M059J (cell line): ENCODE data around the gene ZNF638. TPM values are rescaled to one million over a fixed set of nuclear protein-coding genes. Genes with fewer than 3 reads are reported as not detected.
"Not testable (repeated sequence)": the region's sequence is repeated elsewhere in the genome, so short reads cannot be mapped to it uniquely, and the experiment has no call there.

Experiments
- DNase-seq: peaks from one replicate; pipeline ENCODE4 v3.0.0-alpha.2; 2012; ENCODE audit warnings: low read depth
- total RNA-seq: library from RNA; depleted of rRNA; stranded (reverse); fragments of >200 nt; shearing (Covaris generic); gene quantifications from 2 replicates; pipeline ENCODE4 v1.2.3, GENCODE V29; 2014

Gene ZNF638
- total RNA-seq, 1 experiment from 2014 or later: 44.7 TPM

DNA sequence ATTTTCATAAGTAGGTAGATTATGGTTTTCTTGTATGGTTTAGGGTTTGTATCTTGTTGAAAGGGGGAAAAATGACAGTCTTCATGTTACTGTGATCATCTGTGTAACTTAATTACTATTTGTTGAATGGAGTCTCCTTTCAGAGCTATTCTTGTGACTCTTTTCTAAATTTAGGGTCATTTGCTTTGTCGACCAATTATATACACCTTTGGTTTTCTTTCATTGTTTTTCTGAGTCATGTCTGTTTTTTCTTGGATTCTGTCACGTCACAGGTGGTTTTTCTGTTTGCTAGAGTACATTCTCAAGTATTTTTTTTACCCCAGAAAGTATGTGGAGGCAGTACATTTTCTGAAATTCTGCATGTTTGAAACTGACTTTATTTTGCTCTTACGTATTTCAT lies 78.0 kb downstream of the ZNF638 start:
- no peak for DNase-seq

DNA sequence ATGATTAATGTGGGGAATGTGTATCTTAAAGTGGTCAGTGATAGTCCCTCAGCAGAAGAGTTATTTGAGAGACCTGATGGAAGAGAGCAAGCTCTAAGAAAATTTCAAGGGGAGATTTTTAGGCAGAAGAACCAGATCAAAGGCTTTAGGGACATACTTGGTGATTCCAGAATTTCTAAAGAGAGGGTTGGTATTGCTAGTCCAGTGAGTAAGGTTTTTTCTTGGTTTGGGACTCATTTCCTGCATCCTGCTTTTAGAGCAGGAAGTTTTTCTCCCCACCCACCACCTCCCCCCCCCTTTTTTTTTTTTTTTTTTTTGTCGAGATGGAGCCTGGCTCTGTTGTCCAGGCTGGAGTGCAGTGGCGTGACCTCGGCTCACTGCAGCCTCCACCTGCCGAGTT lies 79.1 kb downstream of the ZNF638 start:
- DNase-seq: no peak

DNA sequence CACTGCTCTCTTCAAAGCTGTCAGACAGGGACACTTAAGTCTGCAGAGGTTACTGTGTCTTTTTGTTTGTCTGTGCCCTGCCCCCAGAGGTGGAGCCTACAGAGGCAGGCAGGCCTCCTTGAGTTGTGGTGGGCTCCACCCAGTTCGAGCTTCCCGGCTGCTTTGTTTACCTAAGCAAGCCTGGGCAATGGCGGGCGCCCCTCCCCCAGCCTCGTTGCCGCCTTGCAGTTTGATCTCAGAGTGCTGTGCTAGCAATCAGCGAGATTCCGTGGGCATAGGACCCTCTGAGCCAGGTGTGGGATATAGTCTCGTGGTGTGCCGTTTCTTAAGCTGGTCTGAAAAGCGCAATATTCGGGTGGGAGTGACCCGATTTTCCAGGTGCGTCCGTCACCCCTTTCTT lies 85.3 kb downstream of the ZNF638 start:
- not testable (repeated sequence) for DNase-seq

DNA sequence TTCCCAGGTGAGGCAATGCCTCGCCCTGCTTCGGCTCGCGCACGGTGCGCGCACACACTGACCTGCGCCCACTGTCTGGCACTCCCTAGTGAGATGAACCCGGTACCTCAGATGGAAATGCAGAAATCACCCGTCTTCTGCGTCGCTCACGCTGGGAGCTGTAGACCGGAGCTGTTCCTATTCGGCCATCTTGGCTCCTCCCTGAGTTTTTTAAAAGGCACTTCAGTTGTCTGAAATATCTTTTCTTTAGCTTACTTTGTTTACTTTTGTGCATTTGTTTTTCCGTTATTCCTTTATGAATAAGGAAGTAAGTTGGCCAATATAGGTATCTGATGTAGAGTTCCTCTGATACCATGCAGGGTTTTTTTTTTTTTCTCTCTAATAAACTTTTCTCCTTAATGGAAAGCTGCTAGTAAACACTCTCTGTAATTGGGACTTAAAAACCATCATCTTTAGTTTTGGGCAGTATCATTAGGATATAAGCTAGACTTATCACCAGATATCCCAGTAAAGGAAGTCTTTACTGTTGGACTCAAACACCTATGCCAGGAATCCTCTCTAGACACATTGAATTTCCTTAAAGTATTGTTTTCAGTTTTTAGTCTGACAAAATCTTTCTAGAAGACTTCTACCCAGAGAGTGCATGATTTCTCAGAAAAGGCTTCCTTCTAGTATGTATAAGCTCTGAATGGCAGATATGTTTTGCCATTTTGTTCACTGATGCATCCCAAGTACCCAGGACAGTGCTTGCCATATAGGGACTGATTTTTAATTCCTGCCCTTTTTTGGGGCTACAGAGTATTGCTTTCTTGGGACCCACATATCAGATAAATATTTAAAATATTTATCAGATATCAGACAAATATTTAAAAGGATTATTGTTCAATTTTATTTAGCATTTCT lies 86.0 kb downstream of the ZNF638 start:
- DNase-seq: no peak

DNA sequence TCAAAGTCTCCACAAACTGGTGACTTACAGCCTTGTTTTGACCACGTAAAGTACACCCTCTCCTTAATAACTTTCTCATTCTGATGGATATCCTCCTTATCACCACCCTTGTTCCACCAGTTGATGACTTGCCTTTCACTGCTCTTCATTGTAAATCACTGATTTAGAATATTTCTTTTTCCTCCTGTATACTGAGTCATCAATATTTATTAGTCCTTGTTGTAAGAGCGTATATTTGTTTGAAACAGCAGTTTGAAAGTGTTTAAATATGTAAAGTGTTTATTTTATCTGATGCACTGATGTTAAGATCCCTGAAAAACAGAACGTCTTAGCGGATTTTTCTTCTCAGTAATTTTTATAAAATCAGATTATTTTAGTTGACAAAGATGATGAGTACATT lies 87.6 kb downstream of the ZNF638 start:
- DNase-seq: no peak

DNA sequence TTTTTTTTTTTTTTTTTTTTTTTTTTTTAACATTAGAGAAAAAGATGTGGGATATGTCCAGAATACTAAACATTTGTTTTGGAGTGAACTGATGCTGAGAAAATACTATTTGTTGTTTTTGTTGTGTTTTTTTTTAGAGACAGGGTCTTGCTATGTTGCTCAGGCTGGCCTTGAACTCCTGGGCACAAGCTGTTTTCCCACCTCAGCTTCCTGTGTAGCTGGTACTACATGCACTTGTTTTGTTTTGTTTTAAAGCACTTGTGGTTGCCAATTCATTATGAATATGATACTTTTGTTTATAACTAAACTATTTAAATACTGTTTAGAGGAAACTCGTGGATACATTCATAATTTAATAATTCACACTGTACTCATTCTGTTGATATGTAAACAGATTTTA lies 88.4 kb downstream of the ZNF638 start:
- no peak for DNase-seq

DNA sequence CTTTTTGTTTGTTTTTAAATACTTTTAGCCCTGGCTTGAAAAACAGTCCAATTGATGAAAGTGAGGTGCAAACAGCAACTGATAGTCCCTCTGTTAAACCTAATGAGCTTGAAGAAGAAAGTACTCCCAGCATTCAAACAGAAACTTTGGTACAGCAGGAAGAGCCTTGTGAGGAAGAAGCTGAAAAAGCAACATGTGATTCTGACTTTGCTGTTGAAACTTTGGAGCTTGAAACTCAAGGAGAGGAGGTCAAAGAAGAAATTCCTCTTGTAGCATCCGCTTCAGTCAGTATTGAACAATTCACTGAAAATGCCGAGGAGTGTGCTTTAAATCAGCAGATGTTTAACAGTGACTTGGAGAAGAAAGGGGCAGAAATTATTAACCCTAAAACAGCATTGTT lies 91.2 kb downstream of the ZNF638 start:
- DNase-seq: no peak

DNA sequence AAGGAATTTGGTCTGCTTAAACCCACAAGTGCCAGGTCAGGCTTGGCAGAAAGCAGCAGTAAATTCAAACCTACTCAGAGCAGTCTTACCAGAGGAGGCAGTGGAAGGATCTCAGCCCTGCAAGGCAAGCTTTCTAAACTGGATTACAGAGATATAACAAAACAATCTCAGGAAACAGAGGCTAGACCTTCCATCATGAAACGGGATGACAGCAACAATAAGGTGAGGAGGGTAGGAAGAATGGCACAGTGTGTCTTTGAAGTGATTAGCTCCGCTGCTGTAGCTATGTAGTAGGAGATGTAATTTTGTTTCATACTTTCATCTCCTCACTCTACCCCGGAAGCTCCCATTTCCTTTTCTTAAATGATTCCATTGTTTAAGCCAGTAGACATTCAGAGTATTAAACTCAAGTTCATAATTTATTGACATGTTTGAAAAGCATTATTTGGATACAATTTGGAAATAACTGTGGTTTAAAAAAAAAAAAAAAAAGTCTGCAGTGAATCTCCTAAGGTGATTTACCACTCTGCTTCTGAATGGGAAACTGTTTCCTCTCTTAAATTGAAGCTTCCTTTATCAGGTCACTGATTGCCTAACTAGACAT lies 92.3 kb downstream of the ZNF638 start:
- DNase-seq: no peak

DNA sequence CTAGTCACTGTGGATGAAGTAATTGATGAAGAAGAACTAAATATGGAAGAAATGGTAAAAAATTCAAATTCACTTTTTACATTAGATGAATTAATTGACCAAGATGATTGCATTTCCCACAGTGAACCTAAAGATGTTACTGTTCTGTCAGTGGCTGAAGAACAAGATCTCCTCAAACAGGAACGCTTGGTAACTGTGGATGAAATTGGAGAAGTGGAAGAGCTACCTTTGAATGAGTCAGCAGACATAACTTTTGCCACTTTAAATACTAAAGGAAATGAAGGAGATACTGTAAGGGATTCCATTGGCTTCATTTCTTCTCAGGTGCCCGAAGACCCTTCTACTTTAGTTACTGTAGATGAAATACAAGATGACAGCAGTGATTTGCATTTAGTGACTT lies 95.1 kb downstream of the ZNF638 start:
- DNase-seq: no peak

DNA sequence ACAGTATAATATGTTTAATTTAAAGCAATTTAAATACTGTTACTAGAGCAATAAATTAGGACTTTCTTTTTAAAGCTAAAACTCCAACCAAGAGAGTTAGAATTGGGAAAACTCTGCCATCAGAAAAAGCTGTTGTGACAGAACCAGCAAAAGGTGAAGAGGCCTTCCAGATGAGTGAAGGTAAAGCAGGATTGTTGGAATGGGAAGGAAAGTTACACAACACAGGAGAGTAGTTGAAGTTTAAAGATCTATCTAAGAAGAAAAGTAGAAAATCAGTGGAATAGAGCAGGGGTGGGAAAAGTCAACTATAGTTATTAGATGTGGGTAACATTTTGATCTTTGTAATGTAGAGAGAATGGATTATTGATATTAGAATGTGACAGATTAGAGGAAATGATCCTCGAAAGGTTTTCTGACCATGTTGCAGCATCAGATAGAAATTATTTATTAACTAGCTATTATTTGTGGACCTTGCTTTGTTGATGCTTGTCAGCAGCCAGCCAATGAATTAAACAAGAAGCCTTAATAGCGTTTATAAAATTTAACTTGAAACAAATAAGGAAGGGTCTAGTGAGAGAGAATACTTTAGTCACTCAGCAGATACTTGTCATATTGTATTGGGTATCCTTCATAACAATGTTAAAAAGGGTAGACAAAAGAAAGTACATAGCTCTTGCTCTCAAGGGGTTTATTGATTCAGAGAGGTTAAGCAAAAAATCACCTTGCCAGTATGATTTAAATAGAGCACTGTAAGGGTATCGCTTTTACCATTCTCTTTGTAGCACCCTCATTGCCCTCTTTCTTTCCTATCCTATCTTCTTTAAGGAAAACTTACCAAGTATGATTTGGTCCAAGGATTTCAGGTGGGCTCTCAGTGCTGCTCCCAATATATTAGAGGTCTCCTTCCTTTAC lies 97.1 kb downstream of the ZNF638 start:
- no peak for DNase-seq

DNA sequence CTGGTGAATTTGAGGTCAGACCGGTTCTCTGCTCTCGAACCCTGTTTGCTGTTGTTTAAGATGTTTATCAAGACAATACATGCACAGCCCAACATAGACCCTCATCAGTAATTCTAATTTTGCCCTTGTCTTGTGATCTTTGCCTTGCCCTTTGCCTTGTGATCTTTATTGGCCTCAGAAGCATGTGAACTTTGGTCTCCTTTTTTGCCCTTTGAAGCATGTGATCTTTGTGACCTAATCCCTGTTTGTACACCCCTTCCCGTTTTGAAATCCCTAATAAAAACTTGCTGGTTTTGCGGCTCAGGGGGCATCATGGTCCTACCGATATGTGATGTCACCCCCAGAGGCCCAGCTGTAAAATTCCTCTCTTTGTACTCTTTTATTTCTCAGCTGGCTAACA lies 113.6 kb downstream of the ZNF638 start:
- DNase-seq: not testable (repeated sequence)

DNA sequence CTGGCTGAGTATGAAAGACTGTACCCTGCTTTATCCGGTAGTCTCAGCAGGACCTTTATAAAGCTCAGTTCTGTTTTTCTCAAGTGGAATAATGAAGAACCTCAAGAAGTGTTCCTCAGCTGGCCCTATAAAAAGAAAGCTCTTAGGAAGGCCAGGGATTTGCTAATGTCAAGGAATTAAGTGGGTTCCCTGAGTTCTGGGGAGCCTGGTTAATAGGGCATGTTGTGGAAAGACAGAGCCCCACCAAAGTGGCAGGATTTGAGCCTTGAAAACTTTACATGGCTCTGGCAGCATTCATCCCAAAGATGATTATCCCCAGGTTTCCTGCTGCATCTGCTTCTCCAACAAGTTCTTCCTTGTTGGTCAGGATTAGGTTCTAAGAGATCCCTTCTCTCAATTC lies 114.9 kb downstream of the ZNF638 start:
- DNase-seq: no peak

DNA sequence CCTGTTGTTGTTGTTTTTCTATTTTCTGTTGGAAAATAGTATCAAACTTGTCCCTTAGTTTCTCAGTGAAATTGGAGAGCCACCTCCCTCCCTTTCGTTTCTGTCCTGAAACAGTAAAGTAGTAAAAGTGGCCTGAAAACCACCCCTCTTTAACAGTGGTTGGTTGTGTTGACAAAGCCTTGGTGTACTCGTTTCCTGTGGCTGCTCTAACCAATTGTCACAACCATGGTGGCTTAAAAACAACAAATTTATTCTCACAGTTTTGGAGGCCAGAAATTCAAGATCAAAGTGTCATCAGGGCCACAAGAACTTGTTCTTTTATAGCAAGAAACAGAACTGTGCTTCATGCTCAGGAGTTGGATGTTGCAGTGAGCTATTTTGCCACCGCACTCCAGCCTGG lies 117.8 kb downstream of the ZNF638 start:
- no peak for DNase-seq

DNA sequence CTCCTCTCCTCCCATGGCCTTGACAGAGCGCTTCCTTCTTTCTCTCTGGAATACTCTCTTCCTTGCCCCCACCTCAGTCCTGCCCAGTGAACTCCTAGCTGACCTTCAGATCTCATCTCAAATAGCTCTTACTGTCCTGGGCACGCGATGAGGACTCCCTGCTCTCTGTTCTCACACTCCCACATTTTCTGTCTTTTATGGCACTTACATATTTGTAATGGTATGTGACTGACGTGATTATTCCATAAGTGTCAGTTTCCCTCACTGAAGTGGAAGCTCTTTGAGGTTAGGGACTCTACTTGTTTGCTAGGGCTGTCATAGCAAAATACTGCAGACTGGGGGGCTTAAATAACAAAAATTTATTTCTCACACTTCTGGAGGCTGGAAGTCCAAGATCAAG lies 120.1 kb downstream of the ZNF638 start:
- no peak for DNase-seq

DNA sequence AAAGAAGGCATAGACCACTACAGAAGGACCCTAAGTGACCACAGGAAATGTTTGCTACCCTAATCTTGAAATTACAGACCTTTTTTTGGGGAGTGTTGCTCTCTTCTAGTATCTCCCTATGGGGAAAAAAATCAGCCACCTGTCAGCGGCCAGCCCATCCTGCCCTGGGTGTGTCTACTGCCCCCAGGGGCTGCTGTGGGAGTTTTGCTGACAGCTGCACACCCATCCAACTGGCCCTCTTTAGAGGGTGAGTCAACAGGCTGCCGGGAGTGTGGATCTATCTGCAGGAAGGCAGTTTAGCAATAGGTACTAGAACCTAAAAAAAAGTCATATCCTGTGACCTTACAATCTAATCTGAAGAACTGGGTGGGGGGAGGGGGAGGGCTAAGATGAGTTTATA lies 121.0 kb downstream of the ZNF638 start:
- peak; percentile 67 for DNase-seq

DNA sequence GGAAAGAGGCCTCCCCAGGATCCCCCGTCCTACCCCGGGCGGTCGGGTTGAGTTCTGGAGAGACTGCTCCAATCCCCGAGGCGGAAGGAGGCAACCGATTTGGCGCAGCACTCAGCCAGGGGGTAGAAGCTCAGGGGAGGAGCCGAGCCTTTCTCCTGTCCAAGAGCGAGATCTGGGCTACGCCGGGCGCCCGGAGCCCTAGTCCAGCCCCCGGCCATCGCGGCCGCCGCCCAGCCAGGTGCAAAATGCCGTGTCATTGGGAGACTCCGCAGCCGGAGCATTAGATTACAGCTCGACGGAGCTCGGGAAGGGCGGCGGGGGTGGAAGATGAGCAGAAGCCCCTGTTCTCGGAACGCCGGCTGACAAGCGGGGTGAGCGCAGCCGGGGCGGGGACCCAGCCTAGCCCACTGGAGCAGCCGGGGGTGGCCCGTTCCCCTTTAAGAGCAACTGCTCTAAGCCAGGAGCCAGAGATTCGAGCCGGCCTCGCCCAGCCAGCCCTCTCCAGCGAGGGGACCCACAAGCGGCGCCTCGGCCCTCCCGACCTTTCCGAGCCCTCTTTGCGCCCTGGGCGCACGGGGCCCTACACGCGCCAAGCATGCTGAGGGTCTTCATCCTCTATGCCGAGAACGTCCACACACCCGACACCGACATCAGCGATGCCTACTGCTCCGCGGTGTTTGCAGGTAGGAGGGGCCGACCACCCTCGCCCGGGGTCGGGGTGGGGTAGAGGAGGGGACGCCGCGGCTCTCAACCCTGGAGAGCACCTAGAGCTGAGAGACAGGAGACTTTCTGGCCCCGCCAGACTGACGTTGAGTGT lies 122.0 kb downstream of the ZNF638 start, which contains the start of gene DYSF:
DYSF (plus strand) TSS at position 158 of the 817 bp plus-strand sequence.
- DNase-seq: no peak

DNA sequence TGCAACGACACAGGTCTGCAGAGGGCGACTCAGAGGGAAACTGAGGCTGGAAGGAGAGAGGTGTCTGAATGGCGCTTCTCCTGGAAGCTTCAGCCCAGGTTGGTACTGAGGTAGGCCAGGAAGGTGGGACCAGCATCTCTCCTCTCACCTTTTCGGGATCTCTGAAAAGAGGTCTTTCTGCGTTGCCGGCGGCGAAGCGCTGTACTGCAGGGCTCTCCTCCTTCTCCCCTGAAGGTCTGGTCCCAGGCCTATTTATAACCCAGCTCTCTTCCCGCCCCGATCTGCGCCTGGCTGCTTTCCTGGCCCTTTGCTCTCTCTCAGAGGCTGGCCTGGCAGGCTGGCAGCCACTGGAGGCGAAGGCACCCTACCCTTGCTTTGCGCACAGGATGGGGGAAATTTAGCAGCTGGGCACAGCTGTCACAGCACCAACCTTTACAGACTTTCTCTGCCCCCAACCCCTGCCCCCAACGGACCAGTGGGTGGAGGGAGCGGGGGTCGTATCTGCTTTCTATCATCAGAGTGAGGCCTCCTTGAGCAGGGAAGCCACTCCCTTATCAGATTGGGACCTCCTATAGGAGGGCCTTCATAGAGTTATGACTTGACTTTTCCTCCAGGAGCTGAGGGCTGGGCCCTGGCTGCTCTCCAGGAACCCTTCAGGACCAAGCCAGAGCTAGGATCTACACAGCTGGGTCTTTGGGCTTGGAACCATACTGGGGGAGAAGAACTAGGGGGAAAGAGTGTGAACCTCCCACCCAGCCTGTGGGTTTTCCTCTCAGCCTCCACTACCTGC lies 122.8 kb downstream of the ZNF638 start:
- no peak for DNase-seq

DNA sequence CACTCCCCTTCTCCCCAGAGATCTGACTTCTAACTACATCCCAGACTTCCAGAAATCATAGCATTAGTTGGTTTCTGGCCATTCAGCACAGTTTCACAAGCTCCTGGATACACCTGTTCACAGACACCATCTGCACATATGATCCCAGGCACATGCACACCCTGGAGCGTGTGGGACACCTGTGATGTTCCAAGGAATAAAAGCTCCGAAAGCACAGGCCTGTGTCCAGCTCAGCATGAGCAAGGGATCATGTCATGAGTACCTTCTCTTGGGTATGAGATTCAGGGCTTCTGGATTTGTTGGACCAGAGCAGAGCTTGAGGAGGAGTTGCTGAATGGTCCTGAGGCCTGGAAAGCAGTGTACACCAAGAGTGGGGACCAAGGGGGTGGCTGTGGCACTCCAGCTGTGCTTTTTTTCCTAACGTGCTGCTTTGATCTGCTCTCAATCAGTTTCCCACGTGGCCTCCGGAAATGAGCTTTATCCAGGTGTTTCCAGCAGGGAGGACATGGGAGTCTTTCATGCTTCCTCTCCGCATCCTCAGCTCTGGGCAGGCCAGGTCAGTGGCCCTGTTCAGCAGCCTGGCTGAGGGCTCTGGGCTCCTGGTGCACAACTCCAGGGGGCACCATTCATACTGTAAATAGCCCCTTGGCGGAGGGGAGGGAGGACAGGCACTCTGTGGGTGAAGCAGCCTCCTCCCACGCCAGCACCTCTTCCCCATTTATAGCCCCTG lies 123.6 kb downstream of the ZNF638 start:
- no peak for DNase-seq

DNA sequence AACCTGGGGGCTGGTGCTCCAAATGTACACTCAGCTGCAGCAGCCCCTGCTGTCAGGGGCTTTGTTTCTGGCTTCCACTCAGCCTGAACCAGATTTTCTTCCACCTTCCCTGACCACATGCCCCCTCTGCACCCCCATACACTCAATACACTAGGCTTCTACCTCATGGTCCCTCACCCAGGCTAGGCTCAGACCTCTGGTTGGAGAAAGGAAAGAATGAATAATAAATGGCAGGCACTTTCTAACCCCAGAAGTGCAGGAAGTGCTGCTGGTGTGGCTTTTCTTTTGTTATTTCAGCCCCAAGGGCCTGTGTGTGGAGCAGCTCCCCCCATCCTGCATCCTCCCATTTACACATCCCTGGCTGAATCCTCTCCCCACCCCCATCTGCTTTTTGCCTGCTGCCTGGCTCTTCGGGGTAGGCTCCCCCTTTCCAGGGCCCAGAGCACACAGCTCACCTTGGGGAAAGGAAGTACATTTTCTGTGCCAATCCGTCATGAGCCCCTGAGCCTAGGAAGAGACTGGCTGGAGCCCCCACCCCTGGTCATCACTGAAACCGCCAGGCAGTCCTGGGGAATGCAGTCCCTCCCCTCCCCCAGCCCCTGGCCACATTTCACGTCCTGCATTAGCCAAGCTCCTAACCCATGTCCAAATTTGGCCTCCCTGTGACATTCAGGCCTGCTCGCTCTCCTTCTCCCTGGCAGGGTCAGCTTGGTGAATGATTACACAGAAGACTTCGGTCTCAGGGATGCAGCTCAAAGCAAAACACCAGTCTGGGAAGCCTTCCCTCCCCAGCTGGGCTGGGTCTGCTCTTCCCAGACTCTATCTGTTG lies 124.4 kb downstream of the ZNF638 start:
- DNase-seq: peak; percentile 67
